Measurements from ENCODE around the gene MYZAP.

- no peak for TF ChIP-seq CTCF (IDR thresholded peaks at IDR 0.05 in 2 of 3, conservative IDR thresholded peaks at IDR 0.05 in 1 of 3; ENCODE audit: control insufficient read depth in 2 of 3, extremely low read depth in 1 of 3, insufficient read depth in 1 of 3, low read depth in 3 of 3, low read length in 3 of 3)
- TF ChIP-seq PAX8 (IDR thresholded peaks at IDR 0.05): no peak
- no peak for TF ChIP-seq EZH2 (IDR thresholded peaks at IDR 0.05; ENCODE audit: borderline replicate concordance, control insufficient read depth, low read depth, low read length)
- TF ChIP-seq CBX3 (IDR thresholded peaks at IDR 0.05; ENCODE audit: borderline replicate concordance, low read depth): no peak
- no peak for TF ChIP-seq POLR2AphosphoS5 (IDR thresholded peaks at IDR 0.05; ENCODE audit: low read length)
- no peak for TF ChIP-seq ZSCAN29 (IDR thresholded peaks at IDR 0.05)
- TF ChIP-seq ZBTB33 (IDR thresholded peaks at IDR 0.05): no peak
- no peak for TF ChIP-seq PKNOX1 (IDR thresholded peaks at IDR 0.05)
- no peak for TF ChIP-seq ATF3 (IDR thresholded peaks at IDR 0.05; ENCODE audit: borderline replicate concordance, extremely low read depth, low read depth, low read length)
- no peak for TF ChIP-seq NRF1 (conservative IDR thresholded peaks at IDR 0.05; ENCODE audit: low read depth, low read length)
- TF ChIP-seq POLR2A (IDR thresholded peaks at IDR 0.05; ENCODE audit: low read depth, low read length): no peak
- TF ChIP-seq HDAC6 (IDR thresholded peaks at IDR 0.05; ENCODE audit: unreplicated experiment): no peak
- TF ChIP-seq FOS (IDR thresholded peaks at IDR 0.05; ENCODE audit: borderline replicate concordance, extremely low read depth, insufficient read length): no peak
- TF ChIP-seq JUND (IDR thresholded peaks at IDR 0.05; ENCODE audit: low read depth, low read length): no peak
Measured at GRCh38 chr15:57611123-57611522, 19.4 kb downstream of the MYZAP start.

Data from GM12878 (cell line).